Activated gamma-delta T cell treated with anti-CD3 and anti-CD28 coated beads, Interleukin-2, amount 50 U/mL, for 16 hours (primary cell): ENCODE measurements around the gene U2AF2.
A peak's percentile ranks its signal among the peaks of the same experiment; 100 is the strongest.

Experiments used
- DNase-seq: peaks from one replicate; pipeline ENCODE4 v3.0.0-alpha.2; 2020; ENCODE audit warnings: low read depth

U2AF2 gene

DNA sequence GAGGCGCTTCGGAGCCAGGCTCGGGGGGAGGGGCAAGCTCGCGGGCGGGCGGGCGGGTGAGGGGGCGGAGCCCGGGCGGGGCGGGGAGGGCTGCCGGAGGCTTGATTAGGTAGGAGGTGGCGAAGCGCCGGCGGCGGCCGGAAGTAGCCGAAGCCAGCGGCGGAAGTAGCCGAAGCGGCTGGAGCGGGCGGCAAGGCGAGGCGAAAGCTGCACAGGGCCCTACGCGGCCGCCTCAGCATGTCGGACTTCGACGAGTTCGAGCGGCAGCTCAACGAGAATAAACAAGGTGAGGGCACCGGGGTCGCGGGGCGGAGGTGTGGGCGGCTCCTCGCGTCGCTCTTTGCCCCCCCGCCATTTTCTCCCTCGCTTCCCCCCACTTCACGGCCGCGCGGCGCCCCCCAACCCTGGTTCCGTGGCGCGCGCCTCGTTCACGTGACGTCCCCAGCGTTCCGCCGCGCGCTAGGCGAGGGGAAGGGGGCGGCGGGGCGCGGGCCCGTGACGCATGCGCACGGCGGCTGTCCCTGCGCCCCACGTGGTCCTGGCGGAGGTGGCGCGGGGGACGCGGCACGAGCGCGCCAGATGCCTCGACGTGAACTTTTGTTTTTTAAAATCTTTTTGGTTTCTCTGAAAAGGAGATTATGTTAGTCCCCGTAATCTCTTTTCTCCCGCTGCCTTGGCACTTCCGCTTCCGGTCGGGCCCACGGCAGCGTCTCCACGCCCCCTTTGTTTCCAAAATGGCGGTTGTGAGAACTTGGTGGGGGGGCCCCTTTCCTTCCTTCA lies at the start of gene U2AF2:
Gene U2AF2 (plus strand): TSS at position 168 of the 780 bp plus-strand sequence. CDS start 70 bp downstream, at position 238.
- peak; percentile 94 for DNase-seq

GRCh38 chr19:55605207-55605636 lies 49.6 kb upstream of the U2AF2 start:
- peak; percentile 97 for DNase-seq

DNA sequence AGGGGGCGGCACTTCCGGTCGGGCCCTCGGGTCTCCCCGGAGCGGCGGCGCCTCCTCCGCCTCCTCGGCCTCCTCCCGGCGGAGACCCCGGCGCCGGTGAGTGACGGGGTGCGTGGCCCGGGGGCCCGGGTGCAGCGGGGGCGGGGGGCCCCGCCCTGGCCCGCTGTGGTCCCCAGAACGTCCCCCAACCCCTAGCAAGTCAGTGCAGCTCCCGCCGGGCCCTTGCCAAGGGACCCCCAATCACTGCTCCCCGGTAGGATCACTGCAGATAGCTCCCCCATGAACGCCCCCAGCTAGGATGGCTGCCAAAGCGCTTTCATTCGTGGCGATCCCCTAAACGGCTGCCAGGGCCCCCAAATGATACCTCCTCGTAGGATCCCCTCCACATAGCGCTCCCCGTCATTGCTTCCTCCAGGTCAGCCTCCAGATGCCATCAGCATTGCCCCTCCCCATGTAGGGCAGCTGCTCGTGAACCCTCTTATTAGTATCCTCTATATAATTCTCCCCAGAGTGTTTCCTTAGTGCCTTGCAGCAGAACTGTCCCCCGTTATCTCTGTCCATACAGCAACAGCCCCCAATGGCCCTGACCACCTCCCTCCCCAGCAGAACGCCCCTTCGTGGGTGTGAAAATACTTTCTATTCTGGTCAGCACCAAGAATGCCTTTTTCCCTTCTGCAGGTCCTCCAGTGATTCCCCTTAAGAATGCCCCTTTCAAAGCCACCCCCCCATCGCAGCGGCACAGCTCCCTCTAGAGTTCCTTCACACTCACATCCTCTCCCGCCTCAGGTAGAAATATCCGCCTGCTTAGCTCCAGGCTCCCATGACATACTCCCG lies 49.0 kb upstream of the U2AF2 start, which contains the start of gene ZNF865:
Gene ZNF865 (plus strand): TSS at position 11 of the 834 bp plus-strand sequence. CDS start 7,972 bp downstream, outside the sequence.
- DNase-seq, result peak; percentile 54

DNA sequence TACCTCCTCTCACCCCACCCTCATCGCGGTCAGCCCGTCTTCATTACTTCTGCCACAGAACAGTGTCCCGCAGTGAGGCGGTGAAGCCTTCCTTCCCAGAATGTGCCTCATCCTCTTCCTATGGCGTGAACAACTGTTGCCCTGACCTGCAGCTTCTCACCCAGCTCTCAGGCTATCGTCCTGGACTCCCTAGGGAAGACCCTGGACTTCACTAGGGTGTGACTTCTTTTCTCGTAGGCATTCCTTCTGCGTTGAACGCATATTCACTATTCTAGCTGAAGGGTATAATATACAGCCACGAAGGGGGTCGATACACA lies 48.4 kb upstream of the U2AF2 start:
- DNase-seq, result no peak

- no peak for DNase-seq
These were observed 48.0 kb upstream of the U2AF2 start for GRCh38 chr19:55606817-55607216.

DNA sequence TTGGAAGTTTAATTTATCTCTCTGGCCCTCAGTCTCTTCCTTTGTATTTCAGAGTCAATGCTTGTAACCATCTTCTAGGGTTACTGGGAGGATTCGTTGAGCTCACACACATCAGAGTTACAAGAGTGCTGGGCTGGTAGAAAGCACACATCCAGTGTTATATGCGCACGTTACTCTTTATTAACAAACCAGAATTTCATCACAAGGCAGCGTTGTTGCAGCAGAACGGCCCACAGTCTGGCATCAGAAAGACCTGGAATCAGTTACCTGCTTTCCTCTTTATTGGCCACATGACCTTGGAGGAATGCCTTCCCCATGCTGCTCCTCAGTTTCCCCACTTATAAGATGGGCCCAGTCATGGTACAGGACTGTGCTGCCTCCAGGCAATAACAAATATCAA lies 45.5 kb upstream of the U2AF2 start:
- DNase-seq, result no peak

GRCh38 chr19:55611300-55611982 lies 43.4 kb upstream of the U2AF2 start:
- no peak for DNase-seq

- DNase-seq, result no peak
These were observed 42.7 kb upstream of the U2AF2 start for GRCh38 chr19:55611983-55612645.

- DNase-seq, result no peak
These were observed 41.4 kb upstream of the U2AF2 start for GRCh38 chr19:55613396-55613795.

DNA sequence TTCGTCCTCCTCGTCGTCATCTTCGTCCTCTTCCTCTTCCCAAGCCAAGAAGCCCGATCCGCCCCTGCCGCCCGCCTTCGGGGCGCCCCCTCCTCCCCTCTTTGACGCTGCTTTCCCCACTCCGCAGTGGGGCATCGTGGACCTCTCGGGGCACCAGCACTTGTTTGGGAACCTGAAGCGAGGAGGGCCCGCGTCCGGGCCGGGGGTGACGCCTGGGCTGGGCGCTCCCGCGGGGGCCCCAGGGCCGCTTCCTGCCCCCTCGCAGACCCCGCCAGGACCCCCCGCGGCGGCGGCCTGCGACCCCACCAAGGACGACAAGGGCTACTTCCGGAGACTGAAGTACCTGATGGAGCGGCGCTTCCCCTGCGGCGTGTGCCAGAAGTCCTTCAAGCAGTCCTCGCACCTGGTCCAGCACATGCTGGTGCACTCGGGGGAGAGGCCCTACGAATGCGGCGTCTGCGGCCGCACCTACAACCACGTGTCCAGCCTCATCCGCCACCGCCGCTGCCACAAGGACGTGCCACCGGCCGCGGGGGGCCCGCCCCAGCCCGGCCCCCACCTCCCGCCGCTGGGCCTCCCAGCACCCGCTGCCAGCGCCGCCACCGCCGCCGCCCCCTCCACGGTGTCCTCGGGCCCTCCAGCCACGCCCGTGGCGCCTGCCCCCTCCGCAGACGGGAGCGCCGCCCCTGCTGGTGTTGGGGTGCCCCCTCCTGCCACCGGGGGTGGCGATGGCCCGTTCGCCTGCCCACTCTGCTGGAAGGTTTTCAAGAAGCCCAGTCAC lies 40.7 kb upstream of the U2AF2 start:
- DNase-seq, result no peak

DNA sequence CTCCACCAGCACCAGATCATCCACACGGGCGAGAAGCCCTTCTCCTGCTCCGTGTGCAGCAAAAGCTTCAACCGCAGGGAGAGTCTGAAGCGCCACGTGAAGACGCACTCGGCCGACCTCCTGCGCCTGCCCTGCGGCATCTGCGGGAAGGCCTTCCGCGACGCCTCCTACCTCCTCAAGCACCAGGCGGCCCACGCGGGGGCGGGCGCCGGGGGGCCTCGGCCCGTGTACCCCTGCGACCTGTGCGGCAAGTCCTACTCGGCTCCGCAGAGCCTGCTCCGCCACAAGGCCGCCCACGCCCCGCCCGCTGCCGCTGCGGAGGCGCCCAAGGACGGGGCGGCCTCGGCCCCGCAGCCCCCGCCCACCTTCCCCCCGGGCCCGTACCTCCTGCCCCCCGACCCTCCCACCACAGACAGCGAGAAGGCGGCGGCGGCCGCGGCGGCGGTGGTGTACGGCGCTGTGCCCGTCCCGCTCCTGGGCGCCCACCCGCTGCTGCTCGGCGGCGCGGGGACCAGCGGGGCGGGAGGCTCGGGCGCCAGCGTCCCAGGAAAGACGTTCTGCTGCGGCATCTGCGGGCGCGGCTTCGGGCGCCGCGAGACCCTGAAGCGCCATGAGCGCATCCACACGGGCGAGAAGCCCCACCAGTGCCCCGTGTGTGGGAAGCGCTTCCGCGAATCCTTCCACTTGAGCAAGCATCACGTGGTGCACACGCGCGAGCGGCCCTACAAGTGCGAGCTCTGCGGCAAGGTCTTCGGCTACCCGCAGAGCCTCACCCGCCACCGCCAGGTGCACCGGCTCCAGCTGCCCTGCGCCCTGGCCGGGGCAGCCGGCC lies 39.9 kb upstream of the U2AF2 start:
- DNase-seq, result no peak

- no peak for DNase-seq
These were observed 39.1 kb upstream of the U2AF2 start for GRCh38 chr19:55615543-55616394.

DNA sequence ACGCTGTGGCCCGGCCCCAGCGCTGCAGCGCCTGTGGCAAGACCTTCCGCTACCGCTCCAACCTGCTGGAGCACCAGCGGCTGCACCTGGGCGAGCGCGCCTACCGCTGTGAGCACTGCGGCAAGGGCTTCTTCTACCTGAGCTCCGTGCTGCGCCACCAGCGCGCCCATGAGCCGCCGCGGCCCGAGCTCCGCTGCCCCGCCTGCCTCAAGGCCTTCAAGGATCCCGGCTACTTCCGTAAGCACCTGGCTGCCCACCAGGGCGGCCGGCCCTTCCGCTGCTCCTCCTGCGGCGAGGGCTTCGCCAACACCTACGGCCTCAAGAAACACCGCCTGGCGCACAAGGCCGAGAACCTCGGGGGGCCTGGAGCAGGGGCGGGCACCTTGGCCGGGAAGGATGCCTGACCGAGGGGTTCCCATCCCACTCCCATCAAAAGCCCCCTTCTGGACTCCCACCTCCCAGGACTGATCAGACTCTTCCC lies 38.4 kb upstream of the U2AF2 start:
- no peak for DNase-seq

DNA sequence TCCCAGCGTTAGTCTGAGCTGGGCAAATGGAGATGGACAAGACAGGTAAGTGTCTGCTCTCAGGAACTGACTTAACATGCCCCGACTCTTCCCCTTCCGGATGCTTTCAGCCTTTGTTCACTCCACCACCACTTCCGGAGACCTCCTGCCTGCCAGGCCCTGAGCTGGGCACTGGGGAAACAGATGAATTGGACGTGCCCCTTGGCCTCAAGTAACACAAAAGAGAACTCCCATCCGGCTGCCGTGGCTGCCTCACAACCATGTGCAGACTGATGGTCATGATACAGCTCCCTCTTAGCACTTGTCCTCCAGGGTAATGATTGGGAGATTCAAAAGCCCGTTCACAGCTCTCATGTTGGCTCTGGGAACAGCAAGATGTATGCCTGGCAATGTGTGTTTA lies 37.4 kb upstream of the U2AF2 start:
- no peak for DNase-seq

DNA sequence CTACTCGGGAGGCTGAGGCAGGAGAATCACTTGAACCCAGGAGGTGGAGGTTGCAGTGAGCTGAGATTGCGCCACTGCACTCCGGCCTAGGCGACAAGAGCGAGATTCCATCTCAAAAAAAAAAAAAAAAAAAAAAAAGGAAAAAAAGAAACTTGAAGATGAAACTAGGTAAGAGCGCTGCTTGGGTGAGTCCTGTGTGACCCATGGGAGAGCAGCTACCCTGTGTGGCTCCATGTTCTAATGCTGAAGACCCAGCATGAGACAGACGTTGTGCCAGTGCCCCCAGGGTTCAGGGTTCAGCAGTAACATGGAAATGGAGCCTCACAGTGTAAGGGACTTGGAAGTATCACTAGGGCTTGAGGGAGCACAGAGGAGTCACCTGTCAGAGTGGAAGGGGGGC lies 36.4 kb upstream of the U2AF2 start:
- no peak for DNase-seq

- DNase-seq, result no peak
These were observed 35.5 kb upstream of the U2AF2 start for GRCh38 chr19:55619286-55619685.

DNA sequence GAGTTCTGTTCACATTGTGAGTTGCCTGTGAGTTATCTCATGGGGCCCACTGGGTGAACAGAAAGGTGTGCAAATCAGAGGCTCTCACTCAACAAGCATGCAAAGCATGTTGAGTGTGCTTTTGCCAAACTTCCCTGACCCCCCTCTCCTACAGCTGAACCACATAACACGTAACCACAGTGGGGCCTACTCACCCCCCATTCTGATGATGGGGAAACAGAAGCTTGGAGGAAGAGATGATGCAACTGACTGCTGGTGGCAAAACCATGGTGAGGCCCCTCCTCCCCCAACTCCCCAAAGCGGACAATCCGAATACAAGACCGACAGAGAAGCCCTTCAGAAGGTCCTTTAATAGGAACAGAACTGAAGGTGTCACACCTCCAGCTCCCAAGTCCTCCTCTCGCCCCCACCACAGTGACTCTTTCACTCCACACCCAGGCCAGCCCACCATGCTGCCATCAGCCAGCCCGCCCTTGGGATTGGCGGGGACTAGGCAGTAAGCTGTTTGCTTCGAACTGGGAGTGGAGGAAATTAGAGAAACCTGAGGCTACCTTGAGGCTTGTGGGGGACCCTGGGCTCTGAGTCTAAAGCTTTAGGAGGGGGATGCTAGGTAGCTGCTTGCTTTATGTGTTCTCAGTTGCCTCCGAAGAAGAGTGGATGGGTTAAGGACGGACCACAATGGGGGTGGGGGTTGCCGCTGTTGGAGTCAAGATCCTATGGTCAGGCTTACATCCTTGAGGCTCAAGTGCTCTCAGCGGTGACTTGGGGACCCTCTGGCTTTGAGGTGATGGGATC lies 34.2 kb upstream of the U2AF2 start:
- DNase-seq, result no peak

DNA sequence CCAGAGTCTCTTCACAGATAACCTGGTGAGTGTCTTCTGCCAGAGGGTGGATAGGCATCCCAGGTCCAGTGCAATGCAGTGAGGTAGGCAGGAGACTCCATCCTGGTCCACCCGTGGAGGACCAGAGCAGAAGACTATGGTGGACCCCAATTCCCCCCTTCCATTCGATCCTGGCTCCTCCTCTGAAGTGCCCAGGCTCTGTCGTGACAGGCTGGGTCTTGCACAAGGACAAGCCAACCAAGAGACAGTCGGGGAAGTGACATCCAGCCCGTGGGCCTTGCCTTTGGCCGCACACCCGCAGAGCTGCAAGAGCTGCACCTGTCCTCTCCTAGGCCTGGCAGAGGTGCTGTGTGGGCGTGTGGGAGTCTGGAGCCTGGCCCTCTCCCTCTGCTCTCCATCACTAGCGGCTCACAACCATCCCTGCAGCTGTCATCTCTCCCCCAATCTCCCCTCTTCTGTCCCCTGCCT lies 33.6 kb upstream of the U2AF2 start:
- DNase-seq, result no peak
